D721Med (cell line): ENCODE results near the gene SPATA25.

Source experiments
- DNase-seq: peaks from one replicate; pipeline ENCODE4 v3.0.0; 2011; ENCODE audit warnings: low spot score; ENCODE audit not compliant: insufficient read length
- FAIRE-seq: peaks from 2 replicates; lab custom pipeline; 2011; peaks lifted over from hg19 to GRCh38; lab: Jason Lieb, UNC
- TF ChIP-seq, protein P1 (sequence below): IDR thresholded peaks from 2 replicates; pipeline ENCODE4 v1.5.1; 2012; ENCODE audit warnings: mild to moderate bottlenecking, control low read depth; ENCODE audit not compliant: insufficient read depth; ENCODE audit errors: missing control alignments

The SPATA25 gene

DNA sequence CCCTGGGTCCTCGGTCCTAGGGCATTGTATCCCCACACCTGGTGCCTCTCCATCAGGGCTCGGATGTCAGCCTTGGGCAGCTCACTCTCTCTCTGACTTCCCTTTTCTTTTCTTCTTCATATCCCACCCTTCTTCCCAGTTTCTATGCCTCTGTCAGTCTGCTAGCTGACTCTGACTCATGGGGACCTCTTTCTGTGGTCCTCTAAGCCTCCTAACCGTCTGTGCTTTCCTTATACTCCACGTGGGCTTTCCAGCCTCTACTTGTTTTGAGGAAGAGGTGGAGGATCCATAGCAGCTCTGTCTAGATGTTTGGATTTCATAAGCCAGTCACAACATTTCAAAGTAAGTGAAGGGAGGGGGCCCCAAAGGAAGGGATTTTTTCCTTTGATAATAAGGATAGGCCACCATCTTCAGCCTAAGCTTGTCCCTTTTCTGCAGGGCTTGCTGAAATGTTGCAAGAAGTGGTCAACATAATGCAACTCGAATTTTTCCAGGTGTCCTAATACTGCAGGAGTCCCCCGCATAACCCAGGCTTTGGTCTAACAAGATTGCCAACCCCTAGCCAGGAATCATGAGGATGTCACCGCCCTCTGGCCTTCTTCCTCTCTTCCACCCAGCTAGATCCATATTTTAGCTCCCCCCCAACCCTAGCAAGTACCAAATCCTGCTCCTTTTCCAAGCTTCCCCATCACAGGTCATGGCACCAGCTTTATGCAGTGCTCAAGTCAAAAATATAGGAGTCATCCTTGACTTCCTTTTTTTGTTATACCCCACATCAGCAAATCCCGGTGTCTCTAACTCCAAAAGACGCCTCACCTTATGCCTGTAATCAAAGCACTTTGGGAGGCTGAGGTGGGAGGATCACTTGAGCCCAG is 33.3 kb upstream of the SPATA25 start:
- FAIRE-seq (no peak), DNase-seq (no peak)
- TF ChIP-seq, protein P1, sequence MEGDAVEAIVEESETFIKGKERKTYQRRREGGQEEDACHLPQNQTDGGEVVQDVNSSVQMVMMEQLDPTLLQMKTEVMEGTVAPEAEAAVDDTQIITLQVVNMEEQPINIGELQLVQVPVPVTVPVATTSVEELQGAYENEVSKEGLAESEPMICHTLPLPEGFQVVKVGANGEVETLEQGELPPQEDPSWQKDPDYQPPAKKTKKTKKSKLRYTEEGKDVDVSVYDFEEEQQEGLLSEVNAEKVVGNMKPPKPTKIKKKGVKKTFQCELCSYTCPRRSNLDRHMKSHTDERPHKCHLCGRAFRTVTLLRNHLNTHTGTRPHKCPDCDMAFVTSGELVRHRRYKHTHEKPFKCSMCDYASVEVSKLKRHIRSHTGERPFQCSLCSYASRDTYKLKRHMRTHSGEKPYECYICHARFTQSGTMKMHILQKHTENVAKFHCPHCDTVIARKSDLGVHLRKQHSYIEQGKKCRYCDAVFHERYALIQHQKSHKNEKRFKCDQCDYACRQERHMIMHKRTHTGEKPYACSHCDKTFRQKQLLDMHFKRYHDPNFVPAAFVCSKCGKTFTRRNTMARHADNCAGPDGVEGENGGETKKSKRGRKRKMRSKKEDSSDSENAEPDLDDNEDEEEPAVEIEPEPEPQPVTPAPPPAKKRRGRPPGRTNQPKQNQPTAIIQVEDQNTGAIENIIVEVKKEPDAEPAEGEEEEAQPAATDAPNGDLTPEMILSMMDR = no peak

GRCh38 chr20:45919542-45920399 is 32.3 kb upstream of the SPATA25 start:
- TF ChIP-seq, protein P1 = no peak
- FAIRE-seq = no peak
- DNase-seq = no peak

GRCh38 chr20:45918779-45919537 is 31.5 kb upstream of the SPATA25 start:
- TF ChIP-seq, protein P1 = no peak
- DNase-seq (no peak), FAIRE-seq (no peak)

- FAIRE-seq (no peak), DNase-seq (no peak)
These were observed 30.8 kb upstream of the SPATA25 start for GRCh38 chr20:45918182-45918737.

GRCh38 chr20:45917790-45918141 is 30.3 kb upstream of the SPATA25 start:
- TF ChIP-seq, protein P1 = no peak
- DNase-seq (no peak), FAIRE-seq (no peak)

More at GRCh38 chr20:45918182-45918737, 30.8 kb upstream of the SPATA25 start:
- TF ChIP-seq, protein P1 = no peak

GRCh38 chr20:45913116-45913515 is 25.7 kb upstream of the SPATA25 start:
- TF ChIP-seq, protein P1 = no peak
- no peak for DNase-seq
- FAIRE-seq = no peak
